Measurements from ENCODE around the gene WAS.

Gene WAS

GRCh38 chrX:48715072-48715471, 31.5 kb downstream of the WAS start:
- Histone ChIP-seq H3K4me1 (ENCODE audit: control insufficient read depth, insufficient read depth, low read length) (peaks cover 9% of the 10 kb centered on the region), H3K9me3 (ENCODE audit: control insufficient read depth, low read length) (peaks cover 59% of the 10 kb centered on the region), H3K9ac (ENCODE audit: low read length) (no peak overlapping the region), H3K4me3 (ENCODE audit: low read length) (no peak overlapping the region), H3K27me3 (replicated peaks; ENCODE audit: control insufficient read depth, insufficient read depth, low read length) (no peaks in the 10 kb centered on the region), H3K36me3 (ENCODE audit: control insufficient read depth, insufficient read depth, low read length, severe bottlenecking) (no peaks in the 10 kb centered on the region)
- DNase-seq (ENCODE audit: low read depth): peak; percentile 6

GRCh38 chrX:48715876-48716502, 32.4 kb downstream of the WAS start:
- no peak overlapping the region for H3K9ac ChIP-seq (ENCODE audit: low read length)
- H3K9me3 ChIP-seq (ENCODE audit: control insufficient read depth, low read length): peaks cover 67% of the 10 kb centered on the region
- H3K4me3 ChIP-seq (ENCODE audit: low read length): no peak overlapping the region
- no peaks in the 10 kb centered on the region for H3K36me3 ChIP-seq (ENCODE audit: control insufficient read depth, insufficient read depth, low read length, severe bottlenecking)
- H3K4me1 ChIP-seq (ENCODE audit: control insufficient read depth, insufficient read depth, low read length): peaks cover 9% of the 10 kb centered on the region
- no peak for DNase-seq (ENCODE audit: low read depth)
- H3K27me3 ChIP-seq (replicated peaks; ENCODE audit: control insufficient read depth, insufficient read depth, low read length): no peaks in the 10 kb centered on the region

- H3K4me3 ChIP-seq (ENCODE audit: low read length): no peak overlapping the region
- DNase-seq (ENCODE audit: low read depth): no peak
- no peak overlapping the region for H3K9ac ChIP-seq (ENCODE audit: low read length)
- peaks cover 42% of the 10 kb centered on the region for H3K9me3 ChIP-seq (ENCODE audit: control insufficient read depth, low read length)
- H3K36me3 ChIP-seq (ENCODE audit: control insufficient read depth, insufficient read depth, low read length, severe bottlenecking): no peaks in the 10 kb centered on the region
- H3K27me3 ChIP-seq (replicated peaks; ENCODE audit: control insufficient read depth, insufficient read depth, low read length): no peaks in the 10 kb centered on the region
- H3K4me1 ChIP-seq (ENCODE audit: control insufficient read depth, insufficient read depth, low read length): no peaks in the 10 kb centered on the region
Observed at GRCh38 chrX:48719958-48720357, 36.4 kb downstream of the WAS start.

- no peaks in the 10 kb centered on the region for H3K4me1 ChIP-seq (ENCODE audit: control insufficient read depth, insufficient read depth, low read length)
Observed at GRCh38 chrX:48720577-48721250, 37.1 kb downstream of the WAS start.

GRCh38 chrX:48721916-48722315, 38.3 kb downstream of the WAS start:
- Histone ChIP-seq H3K27me3 (replicated peaks; ENCODE audit: control insufficient read depth, insufficient read depth, low read length) (no peaks in the 10 kb centered on the region), H3K9me3 (ENCODE audit: control insufficient read depth, low read length) (peaks cover 37% of the 10 kb centered on the region), H3K4me3 (ENCODE audit: low read length) (no peak overlapping the region), H3K4me1 (ENCODE audit: control insufficient read depth, insufficient read depth, low read length) (no peaks in the 10 kb centered on the region), H3K36me3 (ENCODE audit: control insufficient read depth, insufficient read depth, low read length, severe bottlenecking) (no peaks in the 10 kb centered on the region), H3K9ac (ENCODE audit: low read length) (no peak overlapping the region)
- DNase-seq (ENCODE audit: low read depth): no peak

More at GRCh38 chrX:48720577-48721250, 37.1 kb downstream of the WAS start:
- Histone ChIP-seq H3K36me3 (ENCODE audit: control insufficient read depth, insufficient read depth, low read length, severe bottlenecking) (no peaks in the 10 kb centered on the region), H3K4me3 (ENCODE audit: low read length) (no peak overlapping the region), H3K9ac (ENCODE audit: low read length) (no peak overlapping the region), H3K9me3 (ENCODE audit: control insufficient read depth, low read length) (peaks cover 35% of the 10 kb centered on the region), H3K27me3 (replicated peaks; ENCODE audit: control insufficient read depth, insufficient read depth, low read length) (no peaks in the 10 kb centered on the region)
- no peak for DNase-seq (ENCODE audit: low read depth)

- H3K9me3 ChIP-seq (ENCODE audit: control insufficient read depth, low read length): peaks cover 60% of the 10 kb centered on the region
- H3K27me3 ChIP-seq (replicated peaks; ENCODE audit: control insufficient read depth, insufficient read depth, low read length): no peaks in the 10 kb centered on the region
- no peaks in the 10 kb centered on the region for H3K36me3 ChIP-seq (ENCODE audit: control insufficient read depth, insufficient read depth, low read length, severe bottlenecking)
- no peak overlapping the region for H3K4me3 ChIP-seq (ENCODE audit: low read length)
- DNase-seq (ENCODE audit: low read depth): no peak
- H3K9ac ChIP-seq (ENCODE audit: low read length): no peak overlapping the region
- no peaks in the 10 kb centered on the region for H3K4me1 ChIP-seq (ENCODE audit: control insufficient read depth, insufficient read depth, low read length)
Observed at GRCh38 chrX:48726596-48726995, 43.0 kb downstream of the WAS start.

GRCh38 chrX:48728653-48729052, 45.1 kb downstream of the WAS start:
- no peak overlapping the region for H3K4me3 ChIP-seq (ENCODE audit: low read length)
- H3K9ac ChIP-seq (ENCODE audit: low read length): no peak overlapping the region
- no peaks in the 10 kb centered on the region for H3K27me3 ChIP-seq (replicated peaks; ENCODE audit: control insufficient read depth, insufficient read depth, low read length)
- no peaks in the 10 kb centered on the region for H3K4me1 ChIP-seq (ENCODE audit: control insufficient read depth, insufficient read depth, low read length)
- DNase-seq (ENCODE audit: low read depth): no peak
- H3K36me3 ChIP-seq (ENCODE audit: control insufficient read depth, insufficient read depth, low read length, severe bottlenecking): no peaks in the 10 kb centered on the region
- peaks cover 55% of the 10 kb centered on the region for H3K9me3 ChIP-seq (ENCODE audit: control insufficient read depth, low read length)

- H3K4me1 ChIP-seq (ENCODE audit: control insufficient read depth, insufficient read depth, low read length): peaks cover 4% of the 10 kb centered on the region
- no peak overlapping the region for H3K9ac ChIP-seq (ENCODE audit: low read length)
- peaks cover 3% of the 10 kb centered on the region for H3K9me3 ChIP-seq (ENCODE audit: control insufficient read depth, low read length)
- H3K4me3 ChIP-seq (ENCODE audit: low read length): peak overlapping the region; percentile 83
- no peaks in the 10 kb centered on the region for H3K36me3 ChIP-seq (ENCODE audit: control insufficient read depth, insufficient read depth, low read length, severe bottlenecking)
- H3K27me3 ChIP-seq (replicated peaks; ENCODE audit: control insufficient read depth, insufficient read depth, low read length): no peaks in the 10 kb centered on the region
- DNase-seq (ENCODE audit: low read depth): no peak
Observed at GRCh38 chrX:48736303-48736702, 52.7 kb downstream of the WAS start.

- H3K9me3 ChIP-seq (ENCODE audit: control insufficient read depth, low read length): no peaks in the 10 kb centered on the region
- no peaks in the 10 kb centered on the region for H3K36me3 ChIP-seq (ENCODE audit: control insufficient read depth, insufficient read depth, low read length, severe bottlenecking)
- peaks cover 4% of the 10 kb centered on the region for H3K4me1 ChIP-seq (ENCODE audit: control insufficient read depth, insufficient read depth, low read length)
- H3K9ac ChIP-seq (ENCODE audit: low read length): peak overlapping the region; percentile 35
- peak overlapping the region; percentile 83 for H3K4me3 ChIP-seq (ENCODE audit: low read length)
- DNase-seq (ENCODE audit: low read depth): no peak
- H3K27me3 ChIP-seq (replicated peaks; ENCODE audit: control insufficient read depth, insufficient read depth, low read length): no peaks in the 10 kb centered on the region
Observed at GRCh38 chrX:48736878-48737212, 53.2 kb downstream of the WAS start.

- DNase-seq (ENCODE audit: low read depth): peak; percentile 95
- Histone ChIP-seq H3K36me3 (ENCODE audit: control insufficient read depth, insufficient read depth, low read length, severe bottlenecking) (no peaks in the 10 kb centered on the region), H3K4me3 (ENCODE audit: low read length) (peak overlapping the region; percentile 83), H3K9me3 (ENCODE audit: control insufficient read depth, low read length) (no peaks in the 10 kb centered on the region), H3K4me1 (ENCODE audit: control insufficient read depth, insufficient read depth, low read length) (peaks cover 4% of the 10 kb centered on the region), H3K9ac (ENCODE audit: low read length) (peak overlapping the region; percentile 88), H3K27me3 (replicated peaks; ENCODE audit: control insufficient read depth, insufficient read depth, low read length) (no peaks in the 10 kb centered on the region)
Observed at GRCh38 chrX:48737213-48737938, 53.8 kb downstream of the WAS start.

- H3K9me3 ChIP-seq (ENCODE audit: control insufficient read depth, low read length): no peaks in the 10 kb centered on the region
- H3K4me1 ChIP-seq (ENCODE audit: control insufficient read depth, insufficient read depth, low read length): peaks cover 4% of the 10 kb centered on the region
- H3K27me3 ChIP-seq (replicated peaks; ENCODE audit: control insufficient read depth, insufficient read depth, low read length): no peaks in the 10 kb centered on the region
- H3K36me3 ChIP-seq (ENCODE audit: control insufficient read depth, insufficient read depth, low read length, severe bottlenecking): no peaks in the 10 kb centered on the region
- peak overlapping the region; percentile 88 for H3K9ac ChIP-seq (ENCODE audit: low read length)
- no peak for DNase-seq (ENCODE audit: low read depth)
- H3K4me3 ChIP-seq (ENCODE audit: low read length): peak overlapping the region; percentile 83
Observed at GRCh38 chrX:48737940-48738339, 54.3 kb downstream of the WAS start.

Measured in adipocyte (in vitro differentiated cells).